GM12874 (cell line): ENCODE data around the gene SUMF1.

Experiments
- CTCF ChIP-seq: IDR thresholded peaks from 2 replicates; pipeline ENCODE4 v1.5.1; 2011; ENCODE audit warnings: low read depth, mild to moderate bottlenecking, control low read depth, low read length, moderate library complexity; ENCODE audit not compliant: insufficient read depth

SUMF1 gene

GRCh38 chr3:4409415-4409814, 57.7 kb downstream of the SUMF1 start:
- no peak for TF ChIP-seq CTCF

GRCh38 chr3:4408958-4409357, 58.1 kb downstream of the SUMF1 start:
- no peak for TF ChIP-seq CTCF

- TF ChIP-seq CTCF, result no peak
These were observed 59.1 kb downstream of the SUMF1 start for GRCh38 chr3:4407941-4408340.

- TF ChIP-seq CTCF, result no peak
These were observed 60.1 kb downstream of the SUMF1 start for GRCh38 chr3:4406746-4407568.

GRCh38 chr3:4404881-4405280, 62.2 kb downstream of the SUMF1 start:
- TF ChIP-seq CTCF, result no peak

GRCh38 chr3:4401441-4401840, 65.6 kb downstream of the SUMF1 start:
- no peak for TF ChIP-seq CTCF

GRCh38 chr3:4399476-4399875, 67.6 kb downstream of the SUMF1 start:
- TF ChIP-seq CTCF, result no peak
